Stimulated activated CD4-positive, alpha-beta T cell treated with anti-CD3 and anti-CD28 coated beads, Interleukin-1b, Interleukin-23, amount 100 ng/mL, for 1 hour (primary cell): ENCODE measurements around the gene AFAP1L1.
A peak's percentile ranks its signal among the peaks of the same experiment; 100 is the strongest.

Source experiments
- DNase-seq, 2 donors: peaks; one replicate each; pipeline ENCODE4 v3.0.0-alpha.2; 2020; ENCODE audit warnings: low read depth in 2 of 2

Gene AFAP1L1

DNA sequence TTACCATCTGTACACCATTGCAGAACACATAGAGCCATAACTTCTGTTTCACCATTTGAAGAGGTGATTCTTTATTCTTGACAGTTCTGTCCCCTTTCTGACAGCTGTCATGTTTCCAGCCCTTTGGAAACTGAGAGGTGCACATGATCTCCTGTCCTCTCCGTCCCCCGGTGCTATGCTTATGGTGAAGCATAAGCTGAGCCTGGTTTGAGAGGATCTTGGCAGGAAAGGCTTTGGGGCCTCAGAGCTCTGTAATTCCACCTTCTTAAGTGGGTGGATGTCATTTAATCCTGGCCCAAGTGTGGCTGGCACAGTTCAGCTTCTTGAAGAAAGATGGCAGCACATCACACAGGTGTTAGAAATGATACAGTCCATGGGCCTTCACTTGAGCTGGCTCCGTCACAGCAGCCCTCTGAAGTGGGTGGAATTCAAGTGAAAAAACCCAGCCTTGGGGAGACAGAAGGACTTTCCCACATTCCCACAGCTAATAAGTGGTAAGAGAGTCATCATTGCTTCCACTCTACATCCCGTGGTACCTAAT is 43.0 kb downstream of the AFAP1L1 start:
- no peak for DNase-seq

DNA sequence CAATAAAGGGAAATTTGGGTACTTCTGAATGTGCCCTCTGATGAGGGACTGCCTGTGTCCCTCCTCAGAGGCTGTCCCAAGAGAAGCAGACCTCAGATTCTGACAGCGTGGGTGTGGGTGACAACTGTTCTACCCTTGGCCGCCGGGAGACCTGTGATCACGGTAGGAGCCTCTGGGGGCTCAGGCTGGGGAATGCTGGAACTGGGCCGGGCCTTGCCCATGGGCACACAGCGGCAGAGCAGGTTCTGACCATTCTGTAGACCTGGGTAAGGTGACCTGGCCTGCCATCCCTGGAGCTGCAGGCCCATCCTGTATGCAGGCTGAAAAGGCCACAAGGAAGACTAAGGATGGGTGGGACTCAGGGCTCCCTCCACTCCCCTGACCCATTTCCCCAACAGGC is 44.1 kb downstream of the AFAP1L1 start:
- DNase-seq = no peak

DNA sequence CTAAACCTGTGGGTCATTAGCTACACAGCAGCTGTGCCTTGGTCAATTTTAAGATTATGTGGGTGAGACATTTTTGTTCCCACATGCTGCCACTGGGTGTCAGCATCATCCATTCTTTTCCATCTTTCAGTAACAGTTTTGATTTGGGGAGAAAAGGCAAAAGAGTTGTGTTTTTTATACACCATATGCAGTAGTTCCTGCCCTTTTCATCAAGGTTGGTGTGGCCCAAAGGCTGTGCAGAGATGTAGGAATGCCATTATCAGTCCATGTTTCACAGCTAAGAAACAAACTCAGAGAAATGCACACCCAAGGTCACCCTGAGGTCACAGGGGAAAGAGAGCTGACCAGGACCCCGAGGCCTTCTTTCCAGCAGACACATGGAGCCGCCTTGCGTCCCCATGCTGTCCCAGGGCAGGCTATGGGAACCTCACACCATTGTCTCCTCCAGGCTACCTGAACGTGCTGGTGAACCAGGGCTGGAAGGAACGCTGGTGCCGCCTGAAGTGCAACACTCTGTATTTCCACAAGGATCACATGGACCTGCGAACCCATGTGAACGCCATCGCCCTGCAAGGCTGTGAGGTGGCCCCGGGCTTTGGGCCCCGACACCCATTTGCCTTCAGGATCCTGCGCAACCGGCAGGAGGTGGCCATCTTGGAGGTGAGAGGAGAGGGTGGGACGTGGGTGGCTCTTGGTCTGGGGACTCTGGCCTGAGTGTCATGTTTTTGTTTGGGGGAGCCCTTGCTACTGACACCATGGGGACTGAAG is 45.8 kb downstream of the AFAP1L1 start:
- DNase-seq = no peak

DNA sequence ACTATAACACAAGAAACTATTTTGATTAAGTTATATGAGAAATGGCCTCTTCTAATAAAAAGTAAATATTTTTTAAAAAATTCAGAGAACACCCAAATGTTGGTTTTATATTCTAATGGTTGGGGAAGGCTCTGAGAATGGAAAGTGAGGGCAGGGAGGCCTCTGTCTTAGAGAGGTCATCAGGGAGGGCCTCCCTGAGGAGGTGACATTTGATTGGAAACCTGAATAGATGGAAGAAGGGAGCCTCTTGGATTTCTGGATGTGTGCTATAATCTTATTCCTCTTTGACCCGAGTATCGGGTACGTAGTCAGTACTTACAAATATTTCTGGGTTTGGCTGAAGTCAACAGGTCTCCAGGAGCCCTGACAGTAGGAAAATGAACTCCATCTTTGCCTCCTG is 47.5 kb downstream of the AFAP1L1 start:
- no peak for DNase-seq

GRCh38 chr5:149320791-149321330 is 49.2 kb downstream of the AFAP1L1 start:
- DNase-seq = no peak

GRCh38 chr5:149322518-149322917 is 50.9 kb downstream of the AFAP1L1 start:
- DNase-seq = no peak

- no peak for DNase-seq
Measured at GRCh38 chr5:149323210-149323609, 51.6 kb downstream of the AFAP1L1 start.

DNA sequence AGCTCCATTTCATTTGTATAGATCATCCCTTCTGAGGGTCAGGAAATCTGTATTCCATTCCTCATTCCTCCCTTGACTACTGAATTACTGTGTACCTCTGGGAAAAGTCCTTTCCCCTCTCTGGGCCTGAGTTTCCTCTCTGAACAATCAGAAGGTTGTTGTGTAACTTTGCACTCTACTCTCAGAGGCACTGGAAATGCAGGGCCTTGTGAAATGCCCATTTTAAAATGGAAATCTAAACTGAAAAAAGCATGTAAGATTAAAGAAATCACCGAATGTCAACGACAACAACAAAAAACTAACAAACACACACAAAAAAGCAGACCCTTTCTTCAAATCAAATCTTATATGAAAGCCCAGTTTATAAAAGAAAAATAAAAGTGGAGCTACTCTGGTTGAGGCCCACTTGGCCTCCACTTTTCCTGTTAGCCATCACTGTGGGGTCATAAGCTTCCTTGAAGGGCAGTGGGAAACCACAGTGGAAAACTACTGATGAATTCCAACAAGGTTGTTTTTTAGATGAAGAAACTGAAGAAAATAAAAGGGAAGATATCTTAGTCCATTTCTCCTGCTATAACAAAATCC is 52.1 kb downstream of the AFAP1L1 start:
- DNase-seq = no peak

GRCh38 chr5:149324641-149325040 is 53.0 kb downstream of the AFAP1L1 start:
- no peak for DNase-seq

GRCh38 chr5:149325166-149325735 is 53.6 kb downstream of the AFAP1L1 start:
- no peak for DNase-seq

DNA sequence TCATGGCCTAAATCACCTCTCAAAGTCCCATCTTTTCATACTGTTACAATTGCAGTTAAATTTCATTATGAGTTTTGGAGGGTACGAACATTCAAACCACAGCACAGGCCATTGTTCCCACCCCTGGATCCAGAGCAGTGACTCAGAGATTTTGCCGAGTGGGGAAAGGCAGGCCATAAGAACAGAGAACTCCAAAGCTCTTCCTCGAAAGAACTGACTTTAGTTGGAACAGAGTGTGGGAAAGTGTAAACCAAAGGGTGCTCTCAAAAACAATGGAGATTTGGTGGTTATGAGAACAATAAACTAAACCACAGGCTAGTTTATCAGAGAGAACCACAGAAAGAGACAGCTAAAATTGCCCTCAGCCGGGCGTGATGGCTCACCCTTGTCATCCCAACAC is 54.2 kb downstream of the AFAP1L1 start:
- no peak for DNase-seq

DNA sequence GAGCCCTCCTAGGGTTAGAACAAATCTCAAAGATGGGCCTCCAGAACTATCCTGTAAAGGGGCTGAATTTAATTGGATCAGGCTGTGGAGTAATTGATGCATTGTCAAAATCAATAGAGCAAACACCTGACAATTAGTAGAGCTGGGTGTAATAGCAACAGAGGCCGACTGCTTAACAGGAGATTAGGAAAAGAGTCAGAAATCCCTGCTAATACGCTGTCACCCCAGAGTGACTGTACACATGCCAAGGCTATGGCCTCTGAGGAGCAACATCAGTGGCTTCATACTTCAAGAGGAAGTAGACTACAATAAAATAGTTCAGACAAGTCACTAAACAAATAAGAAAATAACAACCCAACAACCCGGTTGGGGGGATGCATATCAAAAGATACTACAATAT is 55.0 kb downstream of the AFAP1L1 start:
- no peak for DNase-seq

- DNase-seq = no peak
Measured at GRCh38 chr5:149328177-149328576, 56.5 kb downstream of the AFAP1L1 start.

GRCh38 chr5:149333711-149334443 is 62.2 kb downstream of the AFAP1L1 start:
- DNase-seq = no peak

GRCh38 chr5:149337736-149338135 is 66.1 kb downstream of the AFAP1L1 start:
- no peak for DNase-seq

- no peak for DNase-seq
Measured at GRCh38 chr5:149338364-149338763, 66.7 kb downstream of the AFAP1L1 start.

GRCh38 chr5:149340920-149341319 is 69.3 kb downstream of the AFAP1L1 start:
- DNase-seq = no peak

- no peak for DNase-seq
Measured at GRCh38 chr5:149341876-149342275, 70.2 kb downstream of the AFAP1L1 start.

DNA sequence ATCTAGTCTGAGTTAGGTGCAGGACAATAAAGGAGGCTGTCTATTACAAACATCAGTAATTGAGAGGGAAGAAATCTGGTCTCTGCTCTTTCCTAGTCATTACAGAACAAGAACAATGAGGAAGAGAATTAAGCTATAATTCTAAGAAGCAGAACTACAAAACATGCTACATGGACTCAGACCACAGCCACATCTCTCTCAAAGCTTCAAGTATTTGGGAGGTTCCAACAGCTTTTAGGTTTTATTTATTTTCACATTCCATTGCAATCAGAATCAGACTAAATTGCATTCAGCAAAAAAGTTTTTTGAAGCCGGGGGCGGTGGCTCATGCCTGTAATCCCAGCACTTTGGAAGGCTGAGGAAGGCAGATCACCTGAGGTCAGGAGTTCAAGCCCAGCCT is 72.5 kb downstream of the AFAP1L1 start:
- no peak for DNase-seq

- peak; percentile 68 to 77 for DNase-seq
Measured at GRCh38 chr5:149345147-149345891, 73.7 kb downstream of the AFAP1L1 start, which contains the start of gene GRPEL2. Gene GRPEL2, plus strand, starts transcription at chr5:149345499. Its CDS starts 41 bp downstream, at chr5:149345540.

- DNase-seq = no peak
Measured at GRCh38 chr5:149345892-149346222, 74.2 kb downstream of the AFAP1L1 start.
